Fibroblast of skin of left biceps (primary cell): ENCODE measurements around the gene RILP.

Experiments
- DNase-seq, 2 experiments: peaks; one replicate each; pipeline ENCODE4 v3.0.0-alpha.2; 2013; ENCODE audit warnings: low read depth in 2 of 2

The RILP gene

GRCh38 chr17:1648173-1648962, 1.3 kb downstream of the RILP start:
- DNase-seq, result no peak

- no peak for DNase-seq
Observed at GRCh38 chr17:1647802-1648171, 1.9 kb downstream of the RILP start.

- DNase-seq, result no peak
Observed at GRCh38 chr17:1646199-1646875, 3.3 kb downstream of the RILP start.

GRCh38 chr17:1645207-1646171, 4.2 kb downstream of the RILP start, which contains the start of gene SCARF1:
Gene SCARF1, minus strand, starts transcription at chr17:1645732. Its CDS starts 35 bp downstream, at chr17:1645697.
- no peak for DNase-seq

GRCh38 chr17:1644493-1645206, 5.0 kb downstream of the RILP start:
- DNase-seq, result no peak

- no peak for DNase-seq
Observed at GRCh38 chr17:1643999-1644492, 5.6 kb downstream of the RILP start.

- no peak for DNase-seq
Observed at GRCh38 chr17:1643293-1643998, 6.2 kb downstream of the RILP start.

GRCh38 chr17:1641065-1641403, 8.6 kb downstream of the RILP start:
- DNase-seq, result no peak

- no peak for DNase-seq
Observed at GRCh38 chr17:1640329-1641064, 9.2 kb downstream of the RILP start.

- DNase-seq, result no peak
Observed at GRCh38 chr17:1639549-1640180, 10.0 kb downstream of the RILP start.

- no peak for DNase-seq
Observed at GRCh38 chr17:1638624-1639300, 10.9 kb downstream of the RILP start.

GRCh38 chr17:1638171-1638590, 11.5 kb downstream of the RILP start:
- no peak for DNase-seq

- no peak for DNase-seq
Observed at GRCh38 chr17:1636732-1637285, 12.9 kb downstream of the RILP start.

- DNase-seq, result no peak
Observed at GRCh38 chr17:1635675-1636465, 13.8 kb downstream of the RILP start.

GRCh38 chr17:1634841-1635650, 14.6 kb downstream of the RILP start:
- DNase-seq, result no peak

- DNase-seq, result no peak
Observed at GRCh38 chr17:1630662-1631061, 19.0 kb downstream of the RILP start.
